GM18511 (cell line): Measurements from ENCODE around the gene TRIM9.

Experiments
- ATAC-seq: cut with Tn5 transposase; IDR thresholded peaks from one replicate; pipeline ENCODE4 v1.9.1; 2021; ENCODE audit warnings: mild to moderate bottlenecking, moderate library complexity; ENCODE audit not compliant: unreplicated experiment

The TRIM9 gene

DNA sequence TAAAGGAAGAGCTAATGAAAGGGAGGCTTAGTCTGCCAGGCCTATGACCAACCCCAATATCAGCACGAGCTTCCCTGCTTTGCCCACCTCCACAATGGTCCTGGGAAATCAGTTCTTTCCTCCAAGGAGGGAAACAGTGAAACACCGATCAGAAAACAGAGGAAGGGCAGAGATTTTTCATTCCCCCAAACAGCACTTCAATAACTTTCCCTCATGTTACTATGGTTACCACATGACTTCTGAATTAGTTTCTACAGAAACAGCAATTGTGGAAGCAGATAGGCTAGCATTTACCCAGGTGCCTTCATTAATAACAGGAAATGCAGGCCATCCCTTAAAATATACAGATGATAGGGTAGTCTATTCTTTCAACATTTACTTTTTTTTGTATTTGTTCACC lies 35.9 kb downstream of the TRIM9 start:
- ATAC-seq = no peak

DNA sequence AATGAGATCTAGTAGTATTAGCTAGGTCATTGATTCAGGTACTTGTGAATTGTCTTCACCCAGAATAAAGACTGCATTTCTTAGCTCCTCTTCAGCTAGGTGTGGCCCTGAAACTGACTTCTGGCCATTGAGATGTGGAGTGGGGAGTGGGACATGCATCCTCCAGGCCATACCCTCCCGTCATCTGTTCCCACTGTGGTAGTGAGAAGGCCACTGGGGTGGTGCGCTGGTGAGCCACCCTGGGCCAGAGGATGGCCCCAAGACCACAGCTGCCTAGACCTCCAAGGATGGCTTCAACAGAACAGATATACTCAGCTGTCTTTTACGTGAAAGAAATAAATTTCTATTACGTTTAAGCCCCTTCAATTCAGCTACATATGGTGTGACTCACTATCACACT lies 36.5 kb downstream of the TRIM9 start:
- no peak for ATAC-seq

DNA sequence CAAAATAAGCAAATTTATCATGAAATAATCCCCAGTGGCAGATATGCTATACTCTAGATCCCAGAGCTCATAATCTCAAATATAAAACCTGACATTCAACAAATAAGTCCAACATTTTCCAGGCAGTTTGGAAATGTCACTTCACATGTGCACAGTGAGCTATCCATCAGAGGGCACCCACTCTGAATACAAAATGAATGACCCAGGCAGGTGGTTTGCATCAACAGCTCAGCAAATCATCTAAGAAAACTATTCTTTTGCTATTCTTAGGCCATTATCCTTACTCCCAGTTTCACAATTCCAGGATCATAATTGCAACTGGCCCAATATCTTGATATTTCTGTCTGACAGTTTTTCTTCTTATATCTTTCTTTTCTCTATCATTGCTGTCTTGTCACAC lies 38.5 kb downstream of the TRIM9 start:
- no peak for ATAC-seq

DNA sequence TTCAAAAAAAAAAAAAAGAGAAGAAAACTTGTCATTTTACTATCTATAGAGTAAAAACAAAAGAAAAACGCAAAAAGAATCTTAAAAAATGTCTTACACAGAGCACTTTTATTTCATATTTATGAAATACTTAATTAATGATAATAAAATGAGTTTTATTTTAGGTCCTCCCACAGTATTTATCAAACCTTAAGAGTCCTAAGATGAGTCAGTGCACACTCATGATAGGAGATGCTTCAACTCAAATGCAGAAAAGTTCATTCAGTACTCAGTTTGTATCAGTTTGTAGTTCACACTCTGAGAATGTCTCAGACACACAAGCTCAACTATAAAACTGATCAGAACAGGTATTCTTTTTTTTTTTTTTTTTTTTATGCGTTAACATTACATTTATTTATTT lies 41.7 kb downstream of the TRIM9 start:
- no peak for ATAC-seq

DNA sequence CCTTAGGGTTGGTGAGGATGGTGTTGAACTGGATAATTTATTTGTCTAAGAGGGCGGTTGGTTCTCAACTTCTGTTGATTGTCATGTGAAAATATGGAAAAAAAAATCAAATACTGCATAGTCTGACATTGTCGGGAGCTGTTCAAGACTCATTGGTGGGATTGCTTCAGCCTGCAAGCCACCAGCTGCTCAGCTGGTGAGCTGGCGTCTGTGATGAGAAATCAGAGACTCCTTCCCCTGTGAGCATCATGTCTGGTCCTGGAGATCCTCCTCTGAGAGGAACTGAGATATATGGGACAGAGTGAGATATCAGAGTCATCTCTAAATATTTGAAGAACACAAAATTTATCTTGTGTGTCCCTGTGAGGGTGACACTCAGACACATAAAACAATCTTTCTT lies 49.9 kb downstream of the TRIM9 start:
- no peak for ATAC-seq

DNA sequence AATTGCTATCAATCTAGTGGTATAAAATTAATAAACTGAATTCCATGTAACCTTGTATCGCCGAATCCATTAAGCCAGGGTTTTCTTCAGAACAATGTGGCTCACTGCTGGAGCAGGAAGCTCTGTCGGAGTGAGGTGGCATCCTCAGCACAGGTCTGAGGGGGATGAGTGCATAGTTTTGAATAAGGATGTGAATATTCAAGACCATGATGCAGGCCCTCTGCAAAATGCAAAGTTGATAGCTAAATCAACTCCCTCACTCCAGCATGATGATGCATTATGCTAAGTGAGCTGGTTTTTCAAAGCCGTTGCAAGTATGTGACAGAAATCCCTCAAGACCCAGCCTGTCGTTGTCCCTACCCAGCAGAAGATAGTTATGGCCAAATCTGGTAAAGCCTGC lies 53.0 kb downstream of the TRIM9 start:
- ATAC-seq = no peak

DNA sequence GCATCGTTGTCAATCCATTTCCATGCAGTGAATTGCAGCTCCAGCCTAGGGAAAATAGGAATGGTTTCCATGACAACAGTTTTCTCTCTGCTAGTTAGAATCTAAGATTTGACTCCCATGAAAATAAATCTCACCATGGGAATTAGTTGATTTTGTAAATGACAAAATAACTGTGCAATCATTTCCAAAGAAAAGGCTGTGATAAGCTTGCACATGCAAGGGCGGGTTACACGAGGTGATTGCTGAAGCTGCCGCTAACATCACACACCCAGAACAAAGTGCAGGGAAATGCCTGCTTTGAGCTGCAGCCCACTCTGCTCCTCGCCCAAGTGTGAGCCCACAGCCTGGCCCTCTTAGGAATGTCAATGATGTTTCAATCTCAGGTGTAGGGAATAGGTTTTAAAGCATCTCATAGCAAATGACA lies 53.8 kb downstream of the TRIM9 start:
- no peak for ATAC-seq

DNA sequence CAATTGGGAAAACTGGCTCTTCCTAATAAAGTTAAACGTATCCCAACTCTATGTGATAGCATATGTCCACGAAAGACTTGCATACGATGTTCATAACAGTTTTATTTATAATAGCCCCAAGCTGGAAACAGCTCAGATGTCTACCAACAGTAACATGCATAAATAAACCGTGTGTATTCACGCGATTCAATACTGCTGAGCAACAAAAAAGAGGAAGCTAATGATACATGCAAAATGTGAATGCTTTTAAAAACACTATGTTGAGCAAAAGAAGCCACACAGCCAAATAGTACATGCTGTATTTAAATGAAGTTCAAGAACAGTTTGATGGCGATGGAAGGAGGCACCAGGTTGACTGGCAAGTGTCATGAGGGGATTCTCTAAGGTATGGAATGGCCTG lies 55.7 kb downstream of the TRIM9 start:
- ATAC-seq = no peak

DNA sequence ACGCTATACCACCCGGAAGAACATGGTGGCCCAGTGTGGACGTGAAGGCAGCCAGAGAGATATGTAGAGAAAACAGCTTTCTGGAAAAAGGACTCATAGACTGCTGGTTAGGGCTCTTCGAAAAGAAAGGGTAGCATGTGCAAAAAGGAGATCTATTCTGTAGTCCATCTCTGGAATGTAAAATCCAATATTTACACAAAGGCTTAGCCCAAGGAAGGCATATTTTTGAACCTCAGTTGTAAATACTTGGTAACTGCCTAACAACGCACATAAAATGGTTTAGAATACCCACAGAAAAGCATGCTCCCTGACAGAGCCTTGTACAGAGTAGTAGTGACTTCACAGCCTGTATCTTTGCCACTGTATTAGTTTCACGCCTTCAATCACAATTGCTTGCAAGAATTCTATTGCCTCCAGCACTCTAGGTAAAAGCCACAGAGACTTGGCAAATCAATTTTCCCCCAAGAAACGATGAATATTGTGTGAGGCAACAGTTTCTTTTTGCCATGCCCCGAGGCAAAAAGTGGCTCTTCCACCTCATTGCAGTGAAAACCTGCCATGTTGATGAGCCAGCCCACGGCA lies 59.2 kb downstream of the TRIM9 start:
- no peak for ATAC-seq

DNA sequence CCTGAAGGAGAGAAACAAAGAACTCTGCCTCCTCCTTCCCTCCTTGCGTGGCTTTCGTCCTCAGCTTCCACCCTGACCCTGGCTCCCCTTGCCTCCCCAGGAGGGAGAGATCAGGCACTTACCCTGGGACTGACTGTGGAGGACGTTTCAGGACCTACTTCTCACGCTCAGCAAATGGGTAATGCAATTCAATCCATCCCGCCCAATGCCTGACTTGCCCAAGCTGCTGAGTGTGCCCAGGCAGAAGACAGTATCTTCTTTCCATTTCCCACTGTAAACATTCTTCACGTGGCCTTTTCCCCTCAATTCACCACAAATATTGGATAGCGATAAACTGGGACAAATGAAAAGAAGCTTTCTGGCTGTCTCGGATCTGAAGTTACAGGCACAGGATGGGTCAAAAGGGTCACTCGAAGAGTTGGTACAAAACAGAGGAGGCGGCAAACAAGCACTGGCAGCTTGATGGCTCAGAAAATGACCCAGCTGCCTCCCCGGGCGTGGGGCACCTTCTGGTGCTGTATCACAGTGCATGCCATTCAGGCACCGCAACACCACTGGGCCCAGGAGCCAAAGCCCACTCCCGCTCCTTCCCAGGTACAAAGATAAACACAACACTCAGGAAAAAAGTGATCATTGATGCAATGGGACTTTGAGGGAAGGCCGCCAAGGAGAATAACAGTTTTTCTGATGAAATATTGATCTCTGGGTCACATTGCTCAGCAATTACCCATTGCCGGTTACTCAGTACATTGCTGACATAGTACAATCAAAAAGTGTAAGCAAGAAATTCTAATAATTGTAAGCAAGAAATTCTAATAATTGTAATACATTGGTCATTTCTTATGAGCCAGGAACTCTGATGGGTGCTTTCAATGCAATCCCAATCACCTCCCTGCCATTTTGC lies 65.8 kb downstream of the TRIM9 start:
- ATAC-seq = no peak

DNA sequence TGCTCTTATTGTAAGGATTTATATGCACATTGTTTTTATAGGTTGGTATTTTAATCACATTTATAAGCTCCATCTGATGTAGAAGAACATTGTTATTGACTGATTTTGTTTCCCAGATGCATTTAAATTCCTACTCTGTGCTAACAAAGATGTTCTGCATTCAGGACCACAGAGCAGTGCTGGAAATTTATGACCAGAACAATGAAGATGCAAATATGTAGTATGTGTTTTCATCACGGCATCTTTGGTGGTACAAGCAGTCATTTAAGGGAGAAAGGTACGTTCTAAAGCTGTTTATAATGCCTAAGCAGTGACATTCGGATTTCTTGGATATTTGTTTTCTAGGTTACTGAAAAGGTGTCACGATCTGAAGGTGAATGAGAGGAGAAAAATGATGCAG lies 66.5 kb downstream of the TRIM9 start:
- ATAC-seq = no peak

DNA sequence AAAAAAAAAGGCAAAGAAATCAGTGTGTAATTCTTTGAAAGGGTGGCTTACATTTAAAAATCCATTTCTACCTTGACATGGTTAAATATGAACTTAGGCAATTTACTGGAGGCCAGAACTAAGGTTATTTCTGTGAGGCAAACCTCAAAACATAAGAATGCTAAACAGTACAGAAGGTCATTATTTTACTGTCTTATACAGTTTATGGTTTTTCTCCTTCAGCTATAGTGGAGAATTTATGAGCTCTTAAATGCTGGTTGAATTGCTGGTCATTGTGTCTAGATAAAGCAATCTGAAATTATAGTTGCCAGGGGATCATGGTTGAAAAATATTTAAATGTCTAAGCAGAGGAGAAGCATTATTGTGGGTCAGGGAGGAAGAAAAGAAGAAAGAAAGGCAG lies 70.5 kb downstream of the TRIM9 start:
- ATAC-seq = no peak

DNA sequence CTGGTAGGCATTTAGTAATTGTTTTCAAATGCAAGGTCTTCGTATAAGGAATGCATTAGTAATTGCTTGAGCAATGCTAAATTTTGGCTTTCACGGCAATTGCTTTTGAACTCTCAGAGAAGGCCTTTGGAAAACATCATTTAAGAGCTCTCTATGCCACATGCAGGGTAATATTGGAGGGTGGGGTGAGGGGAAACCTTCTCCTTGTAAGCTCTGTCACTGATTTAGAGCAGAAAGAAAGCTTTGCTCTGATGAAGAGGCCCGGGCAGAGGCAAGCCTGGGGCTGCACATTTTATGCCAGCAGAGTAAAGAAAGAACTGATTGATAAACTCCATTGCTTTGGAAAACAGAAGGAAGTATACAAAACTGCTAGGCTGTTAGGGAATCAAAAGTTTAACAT lies 70.9 kb downstream of the TRIM9 start:
- no peak for ATAC-seq

DNA sequence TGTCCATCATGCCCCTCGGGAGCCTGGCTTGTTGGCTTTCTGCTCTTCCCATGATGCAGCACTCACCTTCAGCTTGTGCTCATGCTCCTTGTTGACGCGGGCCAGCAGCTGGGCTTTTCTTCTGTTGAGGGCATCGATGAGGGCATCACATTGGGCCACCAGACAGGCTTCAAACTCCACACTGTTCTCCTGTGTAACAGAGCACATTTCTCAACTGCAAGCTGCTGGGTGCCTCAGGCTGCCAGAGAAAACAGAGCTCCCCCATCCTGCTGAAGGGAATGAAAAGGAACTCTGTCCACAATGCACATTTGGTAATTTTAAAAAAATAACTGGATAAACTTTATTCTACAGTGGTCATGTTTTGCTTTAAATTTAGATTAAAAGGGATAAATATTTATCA lies 72.1 kb downstream of the TRIM9 start:
- no peak for ATAC-seq

DNA sequence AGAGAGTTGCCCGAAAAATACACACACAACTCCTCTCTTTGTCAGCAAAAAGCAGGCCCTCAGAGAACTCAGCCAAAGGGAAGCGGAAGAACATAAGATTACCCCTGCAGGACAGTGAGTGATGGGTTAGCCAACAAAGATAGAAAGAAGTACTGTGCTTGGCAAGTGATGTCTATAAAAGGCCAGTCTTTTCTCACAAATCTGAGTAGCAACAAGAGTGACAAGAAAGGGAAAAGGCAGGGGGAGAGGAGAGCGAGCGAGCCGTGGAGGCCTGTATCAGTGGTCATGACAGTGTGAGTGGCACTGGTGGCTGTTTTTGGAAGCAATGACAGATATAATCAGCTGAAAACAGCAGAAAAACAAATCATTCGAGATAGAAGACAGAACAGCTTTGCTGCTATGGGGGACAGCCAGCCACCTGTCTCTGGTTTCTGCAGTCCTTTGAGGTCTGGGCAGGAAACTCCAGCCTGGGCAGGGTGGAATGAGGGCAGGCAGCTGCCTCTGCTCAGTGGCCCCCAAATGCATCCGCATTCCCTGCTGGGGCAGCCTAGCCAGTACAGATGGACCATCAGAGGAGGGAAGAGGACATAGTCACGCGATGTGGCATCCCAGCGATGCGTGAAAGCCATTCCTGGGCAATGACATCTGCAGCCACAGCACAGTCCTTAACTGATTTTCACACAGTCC lies 74.7 kb downstream of the TRIM9 start:
- no peak for ATAC-seq

DNA sequence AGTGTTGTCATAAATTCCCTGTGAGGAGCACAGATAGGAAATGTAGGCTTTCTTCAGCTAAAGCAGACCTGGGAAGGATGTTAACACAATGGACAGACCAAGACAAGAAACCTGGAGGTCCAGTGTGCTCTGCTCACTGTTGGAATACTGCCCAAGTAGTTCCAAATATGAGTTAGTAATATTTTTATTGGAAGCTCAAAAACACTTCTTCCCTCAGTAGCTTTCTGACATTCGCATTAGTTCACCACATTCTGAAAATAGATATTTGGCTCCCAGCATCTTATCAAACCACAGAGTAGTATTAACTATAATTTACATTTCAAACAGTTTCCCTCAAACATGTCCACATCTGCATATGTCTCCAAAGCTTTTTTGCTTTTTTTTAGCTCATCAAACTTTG lies 75.8 kb downstream of the TRIM9 start:
- ATAC-seq = no peak

DNA sequence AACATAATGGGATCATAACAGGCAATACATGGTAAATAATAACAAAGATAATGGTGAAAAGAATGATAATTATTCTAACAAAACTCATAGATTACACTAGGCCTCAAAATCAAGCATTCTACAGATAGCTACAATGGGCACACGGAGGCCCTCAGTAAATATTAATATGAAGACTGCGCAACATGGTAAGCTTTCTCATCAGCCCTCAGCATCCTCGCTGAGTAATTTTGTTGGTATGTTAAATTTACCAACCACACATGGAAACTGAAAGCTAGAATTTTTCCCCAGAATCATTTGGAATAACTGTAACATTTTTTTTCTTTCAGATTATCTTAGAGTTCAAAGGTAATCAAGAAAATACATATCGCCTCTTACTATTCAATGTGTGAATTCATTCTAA lies 76.4 kb downstream of the TRIM9 start:
- ATAC-seq = no peak

DNA sequence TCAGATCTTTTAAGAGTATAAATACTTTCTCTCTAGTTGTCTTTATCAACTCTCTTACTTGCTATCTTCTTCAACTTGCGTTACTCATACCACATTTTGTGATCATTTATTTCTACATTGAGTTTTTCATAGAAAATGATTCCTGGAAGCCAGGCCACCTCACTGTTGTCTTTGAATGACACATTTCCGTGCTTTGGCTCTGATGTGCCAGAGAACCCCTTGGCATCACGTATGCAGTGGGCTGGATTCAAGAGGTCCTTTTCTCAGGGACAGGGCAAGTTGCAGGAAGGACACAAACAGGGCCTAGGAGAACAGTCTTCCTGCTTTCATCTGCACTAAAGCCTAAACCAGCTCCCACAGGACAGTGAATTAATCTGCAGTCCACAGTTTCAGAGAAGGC lies 80.3 kb downstream of the TRIM9 start:
- no peak for ATAC-seq

DNA sequence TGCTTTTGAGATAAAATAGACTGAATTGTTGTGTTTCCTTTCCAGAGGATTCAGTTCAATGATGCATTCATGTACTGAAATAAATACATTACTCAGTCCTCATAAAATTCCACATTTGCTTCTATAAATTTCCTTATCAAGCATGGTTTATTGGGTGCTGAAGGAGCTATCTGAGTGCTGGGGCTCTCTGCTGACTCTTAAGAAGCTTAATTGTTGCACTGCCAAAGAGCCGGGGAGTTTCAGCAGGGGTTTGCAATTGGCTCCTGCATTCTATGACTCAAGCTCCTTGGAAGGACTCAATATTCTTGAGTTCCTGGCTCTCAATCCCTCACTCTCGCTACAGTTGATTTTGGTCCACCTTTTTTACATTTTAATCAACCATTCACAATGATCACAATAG lies 80.8 kb downstream of the TRIM9 start:
- no peak for ATAC-seq

DNA sequence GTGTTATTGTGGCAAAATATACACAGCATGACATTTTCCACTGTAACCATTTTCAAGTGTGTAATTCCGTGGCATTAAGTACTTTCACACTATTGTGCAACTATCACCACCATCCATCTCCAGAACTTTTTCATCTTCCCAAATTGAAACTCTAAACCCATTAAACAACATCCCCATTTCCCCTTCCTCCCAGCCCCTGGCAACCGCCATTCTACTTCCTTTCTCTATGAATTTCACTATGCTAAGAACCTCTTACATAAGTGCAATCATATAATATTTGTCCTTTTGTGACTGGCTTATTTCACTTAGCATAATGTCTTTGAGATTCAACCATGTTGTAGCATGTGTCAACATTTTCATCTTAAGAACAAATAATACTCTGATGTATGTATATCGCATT lies 82.8 kb downstream of the TRIM9 start:
- ATAC-seq = no peak

DNA sequence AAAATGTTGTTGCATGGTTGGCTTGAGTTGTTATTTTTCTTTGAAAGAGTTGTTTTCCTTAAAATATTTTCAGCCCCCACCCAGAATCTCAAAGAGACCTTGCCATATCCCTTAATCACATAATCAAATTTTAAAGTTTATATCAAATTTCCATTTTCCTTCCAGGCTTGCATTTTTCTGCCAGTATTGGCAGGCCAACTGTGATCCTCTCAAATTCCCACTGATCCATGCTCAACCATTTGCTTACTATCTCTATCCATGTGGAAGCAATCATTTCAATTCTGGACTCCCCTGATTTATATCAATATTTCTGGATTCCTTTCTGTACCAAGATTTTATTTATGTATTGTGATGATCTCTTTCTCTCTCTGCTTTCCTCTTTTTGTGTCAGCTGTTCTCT lies 86.5 kb downstream of the TRIM9 start:
- no peak for ATAC-seq

DNA sequence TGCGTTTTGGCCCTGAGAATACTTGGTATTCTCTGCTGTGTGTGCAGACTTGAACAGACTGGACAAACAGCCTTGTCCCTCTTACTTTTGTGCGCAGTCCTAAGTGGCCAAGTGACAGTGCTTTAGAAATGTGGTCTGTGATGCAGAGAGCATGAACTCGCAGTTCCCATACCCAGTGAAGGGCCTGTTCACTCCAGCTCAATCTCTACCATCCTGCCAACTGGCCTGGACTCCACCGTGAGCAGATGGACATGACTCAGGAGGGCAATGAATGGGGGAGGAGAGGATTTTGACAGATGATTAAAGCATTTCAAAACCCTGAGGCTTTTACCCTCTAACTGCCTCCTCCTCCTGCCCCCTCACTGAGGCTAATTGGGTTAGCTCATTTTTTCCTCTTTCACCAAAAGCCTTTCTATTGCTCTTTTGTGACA lies 88.1 kb downstream of the TRIM9 start:
- no peak for ATAC-seq
